Sigmoid colon (tissue), 3 donors: ENCODE measurements around the gene RPL13A.

Experiments
- POLR2A ChIP-seq, 2 donors: fragments of 450-650 bp; IDR thresholded peaks; one replicate each; pipeline ENCODE4 v1.6.1; 2016; ENCODE audit warnings: antibody characterized with exemption in 2 of 2, mild to moderate bottlenecking in 2 of 2, moderate library complexity in 2 of 2
- TF ChIP-seq, protein P1 (sequence below), 4 experiments: fragments of 450-650 bp in 3 of 4; fragments of 200-600 bp in 1 of 4; IDR thresholded peaks; one replicate each; pipeline ENCODE4 v1.5.1; 2016 to 2019; ENCODE audit warnings: antibody characterized with exemption in 4 of 4, mild to moderate bottlenecking in 3 of 4, moderate library complexity in 2 of 4

DNA sequence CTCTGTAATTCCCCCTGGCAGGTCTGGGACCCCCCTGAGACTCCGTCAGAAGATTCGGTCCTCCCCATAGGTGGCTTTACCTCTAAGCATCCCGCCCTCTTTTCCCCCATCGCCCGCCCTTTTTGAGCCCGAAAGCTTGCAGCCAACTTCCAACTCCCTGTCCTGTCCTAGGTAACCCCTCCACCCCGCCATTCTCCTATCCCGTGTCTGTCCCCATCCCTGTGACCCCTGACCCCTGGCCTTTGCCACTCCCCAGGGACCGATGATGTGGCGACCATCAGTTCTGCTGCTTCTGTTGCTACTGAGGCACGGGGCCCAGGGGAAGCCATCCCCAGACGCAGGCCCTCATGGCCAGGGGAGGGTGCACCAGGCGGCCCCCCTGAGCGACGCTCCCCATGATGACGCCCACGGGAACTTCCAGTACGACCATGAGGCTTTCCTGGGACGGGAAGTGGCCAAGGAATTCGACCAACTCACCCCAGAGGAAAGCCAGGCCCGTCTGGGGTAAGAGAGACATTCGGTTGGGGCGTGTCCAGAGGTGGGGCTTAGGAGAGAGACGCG, 40.9 kb downstream of the RPL13A start:
- TF ChIP-seq, protein P1, sequence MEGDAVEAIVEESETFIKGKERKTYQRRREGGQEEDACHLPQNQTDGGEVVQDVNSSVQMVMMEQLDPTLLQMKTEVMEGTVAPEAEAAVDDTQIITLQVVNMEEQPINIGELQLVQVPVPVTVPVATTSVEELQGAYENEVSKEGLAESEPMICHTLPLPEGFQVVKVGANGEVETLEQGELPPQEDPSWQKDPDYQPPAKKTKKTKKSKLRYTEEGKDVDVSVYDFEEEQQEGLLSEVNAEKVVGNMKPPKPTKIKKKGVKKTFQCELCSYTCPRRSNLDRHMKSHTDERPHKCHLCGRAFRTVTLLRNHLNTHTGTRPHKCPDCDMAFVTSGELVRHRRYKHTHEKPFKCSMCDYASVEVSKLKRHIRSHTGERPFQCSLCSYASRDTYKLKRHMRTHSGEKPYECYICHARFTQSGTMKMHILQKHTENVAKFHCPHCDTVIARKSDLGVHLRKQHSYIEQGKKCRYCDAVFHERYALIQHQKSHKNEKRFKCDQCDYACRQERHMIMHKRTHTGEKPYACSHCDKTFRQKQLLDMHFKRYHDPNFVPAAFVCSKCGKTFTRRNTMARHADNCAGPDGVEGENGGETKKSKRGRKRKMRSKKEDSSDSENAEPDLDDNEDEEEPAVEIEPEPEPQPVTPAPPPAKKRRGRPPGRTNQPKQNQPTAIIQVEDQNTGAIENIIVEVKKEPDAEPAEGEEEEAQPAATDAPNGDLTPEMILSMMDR (IDR thresholded peaks at IDR 0.05): no peak
- TF ChIP-seq POLR2A (IDR thresholded peaks at IDR 0.05): no peak
